HL-60 (cell line): Measurements from ENCODE around the gene AP3S2.
"Not testable (repeated sequence)": the region's sequence is repeated elsewhere in the genome, so short reads cannot be mapped to it uniquely, and the experiment has no call there.

Experiments used
- DNase-seq, 2 experiments: peaks; one replicate each; pipeline ENCODE4 v3.0.0-alpha.2; 2010 to 2020; ENCODE audit warnings: low read depth in 1 of 2, low spot score in 1 of 2
- H3K27ac ChIP-seq: fragments of 250-450 bp; sonication (Bioruptor Pico); replicated peaks from 2 replicates; pipeline ENCODE4 v1.5.1; 2020; ENCODE audit warnings: mild to moderate bottlenecking, moderate library complexity
- H3K27me3 ChIP-seq: fragments of 250-450 bp; sonication (Bioruptor Pico); 2 replicates; pipeline ENCODE4 v1.5.1; 2021; ENCODE audit warnings: mild to moderate bottlenecking, moderate library complexity; ENCODE audit not compliant: insufficient read depth, poor library complexity, severe bottlenecking
- H3K4me3 ChIP-seq: replicated peaks from 2 replicates; pipeline ENCODE4 v1.5.1; 2011; ENCODE audit warnings: mild to moderate bottlenecking, control low read depth, low read length; ENCODE audit not compliant: insufficient read depth
- GABPA ChIP-seq: IDR thresholded peaks from 2 replicates; pipeline ENCODE4 v1.6.1; 2012; ENCODE audit warnings: low read depth
- POLR2AphosphoS5 ChIP-seq: IDR thresholded peaks from 2 replicates; pipeline ENCODE4 v1.6.1; 2012; ENCODE audit warnings: low read depth
- REST ChIP-seq: IDR thresholded peaks from 2 replicates; pipeline ENCODE4 v1.6.1; 2012; ENCODE audit warnings: low read depth; ENCODE audit not compliant: insufficient replicate concordance
- SPI1 ChIP-seq: IDR thresholded peaks from 2 replicates; pipeline ENCODE4 v1.6.1; 2012; ENCODE audit warnings: low read depth, mild to moderate bottlenecking, borderline replicate concordance
- TF ChIP-seq, protein P1 (sequence below): IDR thresholded peaks from one replicate; pipeline ENCODE4 v1.5.1; 2011; ENCODE audit warnings: low read length, control low read depth, inconsistent platforms; ENCODE audit not compliant: insufficient read depth

AP3S2 gene

DNA sequence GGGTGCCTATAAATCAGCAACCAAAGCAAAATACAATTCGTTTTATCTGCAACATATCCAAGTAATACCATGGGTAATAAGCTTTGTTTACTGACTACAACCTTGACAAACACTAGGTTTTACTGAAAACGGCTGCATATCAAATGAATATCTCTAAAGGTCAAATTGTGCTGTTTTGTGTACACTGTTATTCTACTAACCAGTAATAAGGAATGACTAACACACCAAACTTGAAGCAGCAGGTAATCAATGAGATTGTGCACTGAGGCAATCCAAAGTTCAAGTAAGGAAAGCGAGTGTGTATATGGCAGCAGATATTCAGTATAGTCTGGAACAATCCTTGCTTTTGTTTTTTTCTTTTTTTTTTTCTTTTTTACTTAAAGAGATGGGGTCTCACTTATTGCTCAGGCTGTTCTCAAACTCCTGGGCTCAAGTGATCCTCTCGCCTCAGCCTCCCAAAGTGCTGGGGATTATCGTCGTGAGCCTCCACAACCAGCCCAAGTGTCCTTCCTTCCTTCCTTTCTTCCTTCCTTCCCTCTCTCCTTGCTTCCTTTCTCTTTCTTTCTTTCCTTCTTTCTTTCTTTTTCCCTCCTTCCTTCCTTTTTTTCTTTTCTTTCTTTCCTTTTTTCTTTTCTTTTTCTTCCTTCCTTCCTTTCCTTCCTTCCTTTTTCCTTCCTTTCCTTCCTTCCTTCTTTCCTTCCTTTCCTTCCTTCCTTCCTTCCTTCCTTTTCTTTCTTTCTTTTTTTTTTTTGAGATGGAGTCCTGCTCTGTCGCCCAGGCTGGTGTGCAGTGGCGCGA is 34.9 kb downstream of the AP3S2 start:
- Histone ChIP-seq H3K4me3 (no peak overlapping the region), H3K27ac (no peak overlapping the region), H3K27me3 (no peaks in the 10 kb centered on the region)
- TF ChIP-seq POLR2AphosphoS5 (no peak), SPI1 (no peak), REST (no peak), GABPA (no peak)
- TF ChIP-seq, protein P1, sequence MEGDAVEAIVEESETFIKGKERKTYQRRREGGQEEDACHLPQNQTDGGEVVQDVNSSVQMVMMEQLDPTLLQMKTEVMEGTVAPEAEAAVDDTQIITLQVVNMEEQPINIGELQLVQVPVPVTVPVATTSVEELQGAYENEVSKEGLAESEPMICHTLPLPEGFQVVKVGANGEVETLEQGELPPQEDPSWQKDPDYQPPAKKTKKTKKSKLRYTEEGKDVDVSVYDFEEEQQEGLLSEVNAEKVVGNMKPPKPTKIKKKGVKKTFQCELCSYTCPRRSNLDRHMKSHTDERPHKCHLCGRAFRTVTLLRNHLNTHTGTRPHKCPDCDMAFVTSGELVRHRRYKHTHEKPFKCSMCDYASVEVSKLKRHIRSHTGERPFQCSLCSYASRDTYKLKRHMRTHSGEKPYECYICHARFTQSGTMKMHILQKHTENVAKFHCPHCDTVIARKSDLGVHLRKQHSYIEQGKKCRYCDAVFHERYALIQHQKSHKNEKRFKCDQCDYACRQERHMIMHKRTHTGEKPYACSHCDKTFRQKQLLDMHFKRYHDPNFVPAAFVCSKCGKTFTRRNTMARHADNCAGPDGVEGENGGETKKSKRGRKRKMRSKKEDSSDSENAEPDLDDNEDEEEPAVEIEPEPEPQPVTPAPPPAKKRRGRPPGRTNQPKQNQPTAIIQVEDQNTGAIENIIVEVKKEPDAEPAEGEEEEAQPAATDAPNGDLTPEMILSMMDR: no peak
- no peak for DNase-seq

- H3K27ac ChIP-seq: no peak overlapping the region
- DNase-seq: no peak
- TF ChIP-seq POLR2AphosphoS5 (no peak), GABPA (no peak), REST (no peak), SPI1 (no peak)
- TF ChIP-seq, protein P1: no peak
- H3K4me3 ChIP-seq: no peak overlapping the region
- no peaks in the 10 kb centered on the region for H3K27me3 ChIP-seq
These were observed 36.1 kb downstream of the AP3S2 start for GRCh38 chr15:89857673-89858072.

- no peak for TF ChIP-seq REST
- TF ChIP-seq GABPA: no peak
- TF ChIP-seq, protein P1: no peak
- TF ChIP-seq POLR2AphosphoS5: no peak
- TF ChIP-seq SPI1: no peak
- no peak for DNase-seq
- Histone ChIP-seq H3K27ac (no peak overlapping the region), H3K27me3 (no peaks in the 10 kb centered on the region), H3K4me3 (no peak overlapping the region)
These were observed 37.8 kb downstream of the AP3S2 start for GRCh38 chr15:89855948-89856347.

- H3K27me3 ChIP-seq, H3K27ac ChIP-seq, H3K4me3 ChIP-seq, DNase-seq: not testable (repeated sequence)
These were observed 38.9 kb downstream of the AP3S2 start for GRCh38 chr15:89854863-89855262.
